Testis (tissue), 3 donors: ENCODE data around the gene VWA8. TPM values are rescaled to one million over a fixed set of nuclear protein-coding genes. Genes with fewer than 3 reads are reported as not detected.
"Not testable (repeated sequence)": the region's sequence is repeated elsewhere in the genome, so short reads cannot be mapped to it uniquely, and the experiment has no call there.

ENCODE experiments used
- DNase-seq: peaks from one replicate; pipeline ENCODE4 v3.0.0-alpha.2; 2019
- H3K27ac ChIP-seq, 2 donors: fragments of 200-600 bp; sonication (generic); one replicate each; pipeline ENCODE4 v1.5.1; 2019
- H3K27me3 ChIP-seq: fragments of 200-600 bp; sonication (generic); one replicate; pipeline ENCODE4 v1.5.1; 2019
- H3K36me3 ChIP-seq: fragments of 200-600 bp; sonication (generic); one replicate; pipeline ENCODE4 v1.5.1; 2017; ENCODE audit warnings: low read depth; ENCODE audit errors: missing control alignments
- H3K4me1 ChIP-seq: fragments of 200-600 bp; sonication (generic); one replicate; pipeline ENCODE4 v1.5.1; 2019
- H3K4me3 ChIP-seq, 2 donors: fragments of 200-600 bp; sonication (generic); one replicate each; pipeline ENCODE4 v1.5.1; 2017 to 2019
- H3K9me3 ChIP-seq: fragments of 200-600 bp; sonication (generic); one replicate; pipeline ENCODE4 v1.5.1; 2017
- CTCF ChIP-seq, 3 experiments: fragments of 450-650 bp in 2 of 3; fragments of 200-600 bp in 1 of 3; sonication (generic) in 1 of 3; IDR thresholded peaks; one replicate each; pipeline ENCODE4 v1.5.1; 2016 to 2019; ENCODE audit warnings: antibody characterized with exemption in 3 of 3, mild to moderate bottlenecking in 2 of 3, moderate library complexity in 1 of 3
- POLR2A ChIP-seq: fragments of 450-650 bp; IDR thresholded peaks from one replicate; pipeline ENCODE4 v1.6.1; 2017; ENCODE audit warnings: antibody characterized with exemption, mild to moderate bottlenecking, moderate library complexity
- WGBS, 2 donors: methylation state at CpG; one replicate each; pipeline ENCODE4 v1.1.5; 2018; 5-methylcytosine and 5-hydroxymethylcytosine counted together
- intact Hi-C: fragments of 100-400 bp; cut with DNase I; formaldehyde crosslinking; loops from one replicate; pipeline ENCODE4 v1.15.1; 2023; ENCODE audit warnings: low total_unique reads
- polyA plus RNA-seq: library from polyadenylated mRNA; stranded (reverse); fragments of 350-450 nt; fragmentation: Illumina TruSeq; extraction: RNeasy Lipid Tissue Mini Kit (QIAGEN cat#74804); gene quantifications from one replicate; pipeline ENCODE4 v1.2.3, GENCODE V29; 2014; ENCODE audit warnings: low read depth, low replicate concordance; ENCODE audit not compliant: insufficient read depth
- total RNA-seq, 2 donors: library from RNA; depleted of rRNA; stranded (reverse); fragments of >200 nt; gene quantifications; one replicate each; pipeline ENCODE4 v1.2.3, GENCODE V29; 2016

Gene VWA8
- total and polyA plus RNA-seq, 3 donors from 2014 or later, result 6.9 to 27.1 (median 15.2) TPM

- Histone ChIP-seq H3K9me3 (no peaks in the 10 kb centered on the region), H3K4me3 (no peak overlapping the region), H3K27ac (no peak overlapping the region), H3K36me3 (no peaks in the 10 kb centered on the region), H3K27me3 (no peaks in the 10 kb centered on the region), H3K4me1 (peaks cover under 1% of the 10 kb centered on the region)
- intact Hi-C loops, result no loop called here
- no peak for TF ChIP-seq POLR2A
- no peak for TF ChIP-seq CTCF (IDR thresholded peaks at IDR 0.05)
- WGBS, 2 donors, result 74% methylated on average over 9 of the region's 9 CpGs
- no peak for DNase-seq
These were observed 419.6 kb downstream of the VWA8 start for GRCh38 chr13:41541142-41541938.

- H3K4me1 ChIP-seq, DNase-seq, H3K9me3 ChIP-seq, H3K4me3 ChIP-seq, H3K27me3 ChIP-seq, H3K36me3 ChIP-seq, intact Hi-C loops, H3K27ac ChIP-seq: not testable (repeated sequence)
- 79 to 90% methylated on average over 11 to 13 of the region's 13 CpGs for WGBS, 2 donors
These were observed 420.7 kb downstream of the VWA8 start for GRCh38 chr13:41540240-41540639.

- Histone ChIP-seq H3K4me1 (no peaks in the 10 kb centered on the region), H3K27ac (no peak overlapping the region), H3K27me3 (no peaks in the 10 kb centered on the region), H3K4me3 (no peak overlapping the region), H3K9me3 (no peaks in the 10 kb centered on the region), H3K36me3 (no peaks in the 10 kb centered on the region)
- intact Hi-C loops, result no loop called here
- no peak for TF ChIP-seq CTCF (IDR thresholded peaks at IDR 0.05)
- TF ChIP-seq POLR2A, result no peak
- DNase-seq, result no peak
- WGBS, 2 donors, result 65 to 76% methylated on average over 12 to 15 of the region's 15 CpGs
These were observed 427.4 kb downstream of the VWA8 start for GRCh38 chr13:41533266-41534052.

- H3K4me1 ChIP-seq, result no peaks in the 10 kb centered on the region
- TF ChIP-seq CTCF (IDR thresholded peaks at IDR 0.05) (no peak), POLR2A (no peak)
- no peaks in the 10 kb centered on the region for H3K27me3 ChIP-seq
- intact Hi-C loops, result no loop called here
- DNase-seq, result no peak
- H3K4me3 ChIP-seq, result no peak overlapping the region
- WGBS, 2 donors, result 90 to 94% methylated on average over 3 of the region's 3 CpGs
- H3K27ac ChIP-seq, result no peak overlapping the region
- no peaks in the 10 kb centered on the region for H3K36me3 ChIP-seq
- H3K9me3 ChIP-seq, result no peaks in the 10 kb centered on the region
These were observed 432.9 kb downstream of the VWA8 start for GRCh38 chr13:41528021-41528420.
